ENCODE data around the gene DDA1.
A peak's percentile ranks its signal among the peaks of the same experiment; 100 is the strongest.

Gene DDA1

DNA sequence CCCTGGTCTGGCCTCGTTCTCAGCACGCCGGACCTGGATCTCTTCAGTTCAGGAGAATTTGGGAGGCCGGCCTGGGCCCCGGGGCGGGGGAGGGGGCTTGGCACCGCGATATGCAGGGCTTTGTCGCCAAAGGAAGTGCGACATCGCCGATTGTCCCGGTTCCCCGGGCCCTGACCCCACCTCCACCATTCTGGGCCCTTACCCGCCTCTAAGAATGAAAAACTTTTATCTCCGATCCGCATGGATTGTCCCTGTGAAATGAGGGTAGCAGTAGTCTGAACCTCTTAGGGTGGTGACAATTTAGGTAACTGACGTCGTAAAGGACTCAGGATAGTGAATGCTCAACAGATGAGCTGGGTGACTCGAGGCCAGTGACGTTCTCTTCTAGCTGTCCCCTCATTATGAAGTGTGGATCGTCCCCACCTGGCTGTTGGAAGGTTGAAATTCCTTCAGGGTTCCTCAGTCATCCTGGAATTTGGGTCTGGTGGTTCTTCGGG is 650 bp downstream of the DDA1 start:
- Histone ChIP-seq H3K4me2 (ENCODE audit: insufficient read depth, low read length) (peak overlapping the region; percentile 92), H3K9ac (ENCODE audit: low read depth, low read length) (peak overlapping the region; percentile 90), H3K27ac (ENCODE audit: low read length) (peak overlapping the region; percentile 82), H2AFZ (ENCODE audit: low read depth, low read length) (peak overlapping the region; percentile 18; the same call in 1 of the 2 replicates), H3K27me3 (ENCODE audit: insufficient read depth, low read length, poor library complexity) (no peaks in the 10 kb centered on the region), H3K4me3 (ENCODE audit: low read depth in 1 of 2, low read length in 2 of 2) (peak overlapping the region; percentile 84), H3K9me3 (ENCODE audit: insufficient read depth, low read length, severe bottlenecking) (no peaks in the 10 kb centered on the region), H3K4me1 (ENCODE audit: insufficient read depth, low read length) (peaks cover 61% of the 10 kb centered on the region), H3K36me3 (ENCODE audit: insufficient read depth, low read length) (peaks cover 40% of the 10 kb centered on the region), H3K79me2 (ENCODE audit: insufficient read depth, low read length) (peaks cover 68% of the 10 kb centered on the region), H4K20me1 (ENCODE audit: insufficient read depth, low read length) (peaks cover 43% of the 10 kb centered on the region)
- ATAC-seq (ENCODE audit: insufficient read depth, low read depth), result no peak
- DNase-seq, result no peak
- TF ChIP-seq, protein P1, sequence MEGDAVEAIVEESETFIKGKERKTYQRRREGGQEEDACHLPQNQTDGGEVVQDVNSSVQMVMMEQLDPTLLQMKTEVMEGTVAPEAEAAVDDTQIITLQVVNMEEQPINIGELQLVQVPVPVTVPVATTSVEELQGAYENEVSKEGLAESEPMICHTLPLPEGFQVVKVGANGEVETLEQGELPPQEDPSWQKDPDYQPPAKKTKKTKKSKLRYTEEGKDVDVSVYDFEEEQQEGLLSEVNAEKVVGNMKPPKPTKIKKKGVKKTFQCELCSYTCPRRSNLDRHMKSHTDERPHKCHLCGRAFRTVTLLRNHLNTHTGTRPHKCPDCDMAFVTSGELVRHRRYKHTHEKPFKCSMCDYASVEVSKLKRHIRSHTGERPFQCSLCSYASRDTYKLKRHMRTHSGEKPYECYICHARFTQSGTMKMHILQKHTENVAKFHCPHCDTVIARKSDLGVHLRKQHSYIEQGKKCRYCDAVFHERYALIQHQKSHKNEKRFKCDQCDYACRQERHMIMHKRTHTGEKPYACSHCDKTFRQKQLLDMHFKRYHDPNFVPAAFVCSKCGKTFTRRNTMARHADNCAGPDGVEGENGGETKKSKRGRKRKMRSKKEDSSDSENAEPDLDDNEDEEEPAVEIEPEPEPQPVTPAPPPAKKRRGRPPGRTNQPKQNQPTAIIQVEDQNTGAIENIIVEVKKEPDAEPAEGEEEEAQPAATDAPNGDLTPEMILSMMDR (IDR thresholded peaks at IDR 0.05; ENCODE audit: borderline replicate concordance, extremely low read depth, low read length, poor library complexity, severe bottlenecking), result no peak
- TF ChIP-seq EZH2 (IDR thresholded peaks at IDR 0.05; ENCODE audit: borderline replicate concordance, low read depth, low read length, severe bottlenecking), result no peak

DNA sequence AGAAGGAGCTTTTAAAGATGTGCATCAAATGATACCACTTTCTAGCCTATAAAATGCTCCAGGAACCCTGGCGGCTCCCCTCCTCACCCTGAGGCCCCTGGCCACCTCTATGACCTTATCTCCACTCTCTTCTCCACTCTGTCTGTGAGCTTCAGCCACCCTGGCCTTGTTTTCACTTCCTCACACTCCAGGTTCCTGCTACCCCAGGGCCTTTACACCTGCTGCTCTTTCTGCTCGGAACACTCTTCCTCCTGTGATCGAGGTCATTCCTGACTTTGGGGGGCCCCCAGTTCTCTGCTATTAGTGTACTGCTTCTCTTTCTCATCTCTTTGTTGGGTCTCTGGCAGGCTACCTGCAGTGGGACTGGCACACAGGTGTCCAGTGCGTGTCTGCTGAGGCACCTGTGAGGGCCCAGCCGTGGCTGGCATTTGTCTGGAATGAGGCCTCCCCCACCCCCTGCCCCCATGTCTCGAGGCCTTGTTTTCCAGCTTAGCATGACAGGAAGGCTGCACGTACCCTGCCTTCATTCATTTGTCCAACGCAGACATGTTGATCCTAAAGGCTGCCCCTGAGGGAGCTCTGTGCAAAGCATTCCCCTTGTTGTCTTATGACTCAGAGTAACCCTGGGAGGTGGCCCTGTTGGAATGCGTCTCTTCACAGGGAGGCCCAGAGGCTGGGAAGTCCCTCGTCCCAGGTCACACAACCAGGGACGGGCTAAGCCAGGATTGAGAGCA is 2.3 kb downstream of the DDA1 start:
- H3K27me3 ChIP-seq (ENCODE audit: insufficient read depth, low read length, poor library complexity), result no peaks in the 10 kb centered on the region
- peak overlapping the region; percentile 10; the same call in 1 of the 2 replicates for H3K4me2 ChIP-seq (ENCODE audit: insufficient read depth, low read length)
- peaks cover 49% of the 10 kb centered on the region for H3K36me3 ChIP-seq (ENCODE audit: insufficient read depth, low read length)
- DNase-seq, result no peak
- no peak overlapping the region for H2AFZ ChIP-seq (ENCODE audit: low read depth, low read length)
- H3K4me3 ChIP-seq (ENCODE audit: low read depth in 1 of 2, low read length in 2 of 2), result no peak overlapping the region
- peaks cover 50% of the 10 kb centered on the region for H3K4me1 ChIP-seq (ENCODE audit: insufficient read depth, low read length)
- H3K9ac ChIP-seq (ENCODE audit: low read depth, low read length), result no peak overlapping the region
- TF ChIP-seq, protein P1 (IDR thresholded peaks at IDR 0.05; ENCODE audit: borderline replicate concordance, extremely low read depth, low read length, poor library complexity, severe bottlenecking), result no peak
- no peak for TF ChIP-seq EZH2 (IDR thresholded peaks at IDR 0.05; ENCODE audit: borderline replicate concordance, low read depth, low read length, severe bottlenecking)
- H4K20me1 ChIP-seq (ENCODE audit: insufficient read depth, low read length), result peaks cover 47% of the 10 kb centered on the region
- no peak for ATAC-seq (ENCODE audit: insufficient read depth, low read depth)
- H3K9me3 ChIP-seq (ENCODE audit: insufficient read depth, low read length, severe bottlenecking), result no peaks in the 10 kb centered on the region
- peaks cover 62% of the 10 kb centered on the region for H3K79me2 ChIP-seq (ENCODE audit: insufficient read depth, low read length)
- no peak overlapping the region for H3K27ac ChIP-seq (ENCODE audit: low read length)

DNA sequence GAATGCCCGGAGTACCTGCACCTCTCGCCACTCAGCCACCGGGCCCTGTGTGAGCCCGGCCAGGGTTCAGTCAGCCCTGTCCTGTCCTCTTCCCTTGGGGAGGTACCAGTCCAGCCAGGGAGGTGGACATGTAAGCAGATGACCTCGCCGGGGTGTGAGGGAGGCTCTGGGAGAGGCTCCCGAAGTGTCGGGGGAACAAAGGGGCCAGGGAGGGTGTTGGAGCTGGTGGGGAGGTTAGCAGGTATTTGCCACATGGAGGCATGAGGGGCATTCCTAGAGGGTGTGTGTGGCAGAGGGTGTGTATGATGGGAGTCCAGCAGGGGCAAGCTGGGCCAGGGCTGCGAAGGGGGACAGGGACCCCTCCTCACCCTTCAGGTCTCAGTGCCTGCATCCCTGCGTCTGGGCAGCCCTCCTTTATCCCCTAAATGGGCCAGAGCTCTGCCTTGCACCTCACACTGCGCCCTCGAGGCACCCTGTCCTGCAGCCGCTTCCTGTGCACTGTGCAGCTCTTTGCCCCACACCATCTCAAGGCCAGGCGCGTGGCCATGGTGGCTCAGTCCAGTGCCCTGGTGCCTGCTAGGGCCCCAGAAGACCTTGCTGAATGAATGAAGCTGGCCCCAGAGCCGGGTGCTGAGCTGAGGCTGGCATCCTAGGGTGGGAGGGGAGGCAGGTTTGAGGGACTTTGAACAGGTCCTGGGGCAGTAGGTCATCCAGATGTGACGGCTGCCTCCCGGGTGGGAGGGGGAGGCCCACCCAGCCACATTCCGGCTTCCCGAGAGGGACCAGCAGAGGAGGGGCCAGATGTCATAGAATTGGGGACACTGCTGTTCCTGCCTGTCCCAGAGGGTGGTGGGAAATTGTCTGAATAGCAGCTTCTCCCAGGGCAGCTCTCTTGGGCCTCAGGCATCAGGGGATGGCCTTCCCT is 3.1 kb downstream of the DDA1 start:
- Histone ChIP-seq H3K4me3 (ENCODE audit: low read depth in 1 of 2, low read length in 2 of 2) (no peak overlapping the region), H3K36me3 (ENCODE audit: insufficient read depth, low read length) (peaks cover 49% of the 10 kb centered on the region), H3K79me2 (ENCODE audit: insufficient read depth, low read length) (peaks cover 54% of the 10 kb centered on the region), H3K9me3 (ENCODE audit: insufficient read depth, low read length, severe bottlenecking) (no peaks in the 10 kb centered on the region), H2AFZ (ENCODE audit: low read depth, low read length) (no peak overlapping the region), H3K27me3 (ENCODE audit: insufficient read depth, low read length, poor library complexity) (no peaks in the 10 kb centered on the region), H4K20me1 (ENCODE audit: insufficient read depth, low read length) (peaks cover 47% of the 10 kb centered on the region), H3K4me1 (ENCODE audit: insufficient read depth, low read length) (peaks cover 42% of the 10 kb centered on the region), H3K27ac (ENCODE audit: low read length) (no peak overlapping the region), H3K9ac (ENCODE audit: low read depth, low read length) (no peak overlapping the region), H3K4me2 (ENCODE audit: insufficient read depth, low read length) (no peak overlapping the region)
- no peak for DNase-seq
- ATAC-seq (ENCODE audit: insufficient read depth, low read depth), result no peak
- TF ChIP-seq, protein P1 (IDR thresholded peaks at IDR 0.05; ENCODE audit: borderline replicate concordance, extremely low read depth, low read length, poor library complexity, severe bottlenecking), result no peak
- no peak for TF ChIP-seq EZH2 (IDR thresholded peaks at IDR 0.05; ENCODE audit: borderline replicate concordance, low read depth, low read length, severe bottlenecking)
